Activated T-helper 1 cell treated with anti-CD3 and anti-CD28 coated beads, Interleukin-2, amount 50 U/mL, for 16 hours (primary cell): Measurements from ENCODE around the gene IL12RB1.
A peak's percentile ranks its signal among the peaks of the same experiment; 100 is the strongest.
"Not testable (repeated sequence)": the region's sequence is repeated elsewhere in the genome, so short reads cannot be mapped to it uniquely, and the experiment has no call there.

Experiments
- DNase-seq, 2 donors: peaks; one replicate each; pipeline ENCODE4 v3.0.0-alpha.2; 2020; ENCODE audit warnings: low read depth in 1 of 2, low spot score in 1 of 2

Gene IL12RB1

GRCh38 chr19:18112989-18113478, 26.3 kb upstream of the IL12RB1 start:
- DNase-seq: peak; percentile 56 to 57

- DNase-seq: no peak
Measured at GRCh38 chr19:18110609-18111232, 24.0 kb upstream of the IL12RB1 start.

DNA sequence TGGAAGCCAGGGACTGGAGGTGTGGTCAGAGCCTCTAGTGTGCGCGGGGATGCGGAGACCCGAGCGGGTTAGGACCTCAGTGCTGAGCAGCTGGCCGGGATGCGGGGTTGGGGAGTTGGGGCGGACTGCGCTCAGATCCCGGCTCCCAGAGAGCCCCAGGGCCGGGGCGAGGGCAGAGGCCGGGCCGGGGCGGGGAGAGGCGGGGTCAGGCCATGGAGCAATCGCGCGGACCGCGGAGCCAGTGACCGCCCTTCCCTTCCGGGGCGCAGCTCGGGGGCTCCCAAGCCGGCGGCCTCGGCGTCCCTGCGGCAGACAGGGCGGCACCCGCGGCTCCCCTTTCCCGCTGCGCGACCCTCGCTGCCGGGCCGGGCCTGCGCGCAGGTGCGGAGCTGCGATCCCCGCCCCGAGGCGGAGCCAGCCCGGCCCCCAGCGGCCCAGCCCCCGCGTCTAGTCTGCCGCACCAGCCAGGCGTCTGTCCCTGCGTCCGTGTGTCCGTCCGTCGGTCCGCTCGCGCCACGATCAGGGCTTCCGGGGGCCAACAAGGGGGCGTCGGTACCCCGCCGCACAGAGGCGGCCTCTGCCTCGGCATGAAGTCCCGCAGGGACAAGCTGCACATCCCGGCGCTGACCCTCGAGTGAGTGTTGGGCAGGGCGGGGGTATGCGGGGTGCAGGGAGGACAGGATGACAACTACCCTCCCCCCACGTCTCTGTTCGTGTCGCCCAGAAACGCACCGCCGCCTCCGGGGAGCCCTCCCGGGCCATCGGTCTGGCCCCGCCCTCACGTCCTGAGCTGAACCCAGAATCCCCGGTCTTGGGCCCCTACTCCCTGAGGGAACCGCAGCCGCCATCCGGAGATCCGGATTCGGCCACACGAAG, 23.2 kb upstream of the IL12RB1 start:
- DNase-seq: no peak

GRCh38 chr19:18109341-18109732, 22.6 kb upstream of the IL12RB1 start:
- DNase-seq: no peak

- no peak for DNase-seq
Measured at GRCh38 chr19:18108897-18109296, 22.2 kb upstream of the IL12RB1 start.

DNA sequence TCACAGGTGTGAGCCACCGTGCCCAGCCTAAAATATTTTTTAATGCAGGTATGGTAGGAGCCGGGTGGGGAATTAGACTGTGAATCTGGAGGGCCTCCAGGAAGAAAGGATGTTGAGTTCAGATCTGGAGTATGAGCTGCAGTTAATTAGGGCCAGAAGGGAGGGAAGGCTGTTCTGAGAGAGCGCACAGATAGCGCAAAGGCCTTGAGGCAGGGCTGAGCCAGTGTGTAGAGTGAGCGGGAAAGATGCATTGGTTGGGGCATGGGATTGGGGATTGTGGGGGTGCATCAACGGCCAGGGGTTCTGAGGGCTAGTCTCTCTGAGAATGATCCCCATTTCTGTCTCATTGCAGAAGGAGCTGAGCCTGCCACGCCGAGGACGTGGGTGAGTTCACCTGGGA, 20.5 kb upstream of the IL12RB1 start:
- no peak for DNase-seq

GRCh38 chr19:18105259-18105658, 18.5 kb upstream of the IL12RB1 start:
- not testable (repeated sequence) for DNase-seq

DNA sequence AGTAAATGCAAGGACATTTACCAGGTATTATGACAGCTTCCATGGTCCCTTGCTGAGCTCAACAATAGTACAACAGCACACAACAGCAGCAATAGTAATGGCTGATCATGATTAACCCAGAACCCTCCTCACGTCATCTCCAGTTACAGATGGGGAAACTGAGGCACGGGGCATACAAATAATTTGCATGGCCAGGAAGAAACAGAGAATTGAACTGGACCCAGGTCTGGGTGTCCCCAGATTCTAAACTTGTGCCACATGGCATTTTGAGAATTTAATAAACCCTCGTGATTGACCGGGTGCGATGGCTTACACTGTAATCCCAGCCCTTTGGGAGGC, 18.0 kb upstream of the IL12RB1 start:
- no peak for DNase-seq

DNA sequence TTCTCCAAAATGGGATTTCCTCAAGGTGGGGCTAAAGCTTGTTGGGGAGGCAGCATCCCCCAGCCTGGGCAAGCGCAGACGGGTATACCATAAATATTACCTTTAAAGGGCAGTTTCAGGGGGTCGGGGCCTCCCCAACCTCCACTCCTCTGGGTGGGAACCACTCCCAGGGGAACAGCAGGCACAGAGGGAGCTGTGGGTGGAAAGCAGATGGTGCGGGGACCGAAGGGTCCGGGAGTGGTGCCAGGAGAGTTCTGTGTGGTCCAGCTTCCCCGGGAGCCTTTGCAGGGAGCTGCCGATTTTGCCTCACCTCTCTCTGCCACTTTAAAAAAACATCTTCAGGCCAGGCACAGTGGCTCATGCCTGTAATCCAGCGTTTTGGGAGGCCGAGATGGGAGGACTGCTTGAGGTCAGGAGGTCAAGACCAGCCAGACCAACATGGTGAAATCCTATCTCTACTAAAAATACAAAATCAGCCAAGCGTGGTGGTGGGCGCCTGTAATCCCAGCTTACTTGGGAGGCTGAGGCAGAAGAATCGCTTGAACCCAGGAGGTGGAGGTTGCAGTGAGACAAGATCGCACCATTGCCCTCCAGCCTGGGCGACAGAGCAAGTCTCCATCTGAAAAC, 16.3 kb upstream of the IL12RB1 start:
- DNase-seq: no peak

- no peak for DNase-seq
Measured at GRCh38 chr19:18101268-18101667, 14.5 kb upstream of the IL12RB1 start.

GRCh38 chr19:18100710-18101109, 14.0 kb upstream of the IL12RB1 start:
- DNase-seq: no peak

DNA sequence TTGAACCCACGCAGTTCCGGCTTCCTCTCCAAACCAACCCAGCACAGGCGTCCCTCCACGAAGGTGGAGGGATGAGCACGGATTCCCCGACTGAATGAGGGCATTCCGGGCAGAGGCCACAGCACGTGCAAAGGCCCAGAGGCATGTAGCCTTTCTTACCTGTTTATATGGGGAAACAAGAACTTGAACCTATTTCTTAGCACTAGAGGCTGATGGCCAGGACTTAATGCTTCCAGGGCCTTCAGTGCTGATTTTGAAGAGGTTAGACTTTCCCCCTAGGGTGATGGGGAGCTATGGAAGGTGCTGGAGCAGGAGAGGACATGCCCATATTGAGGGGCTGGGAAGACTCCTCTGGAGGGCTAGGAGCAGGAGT, 12.9 kb upstream of the IL12RB1 start:
- no peak for DNase-seq

DNA sequence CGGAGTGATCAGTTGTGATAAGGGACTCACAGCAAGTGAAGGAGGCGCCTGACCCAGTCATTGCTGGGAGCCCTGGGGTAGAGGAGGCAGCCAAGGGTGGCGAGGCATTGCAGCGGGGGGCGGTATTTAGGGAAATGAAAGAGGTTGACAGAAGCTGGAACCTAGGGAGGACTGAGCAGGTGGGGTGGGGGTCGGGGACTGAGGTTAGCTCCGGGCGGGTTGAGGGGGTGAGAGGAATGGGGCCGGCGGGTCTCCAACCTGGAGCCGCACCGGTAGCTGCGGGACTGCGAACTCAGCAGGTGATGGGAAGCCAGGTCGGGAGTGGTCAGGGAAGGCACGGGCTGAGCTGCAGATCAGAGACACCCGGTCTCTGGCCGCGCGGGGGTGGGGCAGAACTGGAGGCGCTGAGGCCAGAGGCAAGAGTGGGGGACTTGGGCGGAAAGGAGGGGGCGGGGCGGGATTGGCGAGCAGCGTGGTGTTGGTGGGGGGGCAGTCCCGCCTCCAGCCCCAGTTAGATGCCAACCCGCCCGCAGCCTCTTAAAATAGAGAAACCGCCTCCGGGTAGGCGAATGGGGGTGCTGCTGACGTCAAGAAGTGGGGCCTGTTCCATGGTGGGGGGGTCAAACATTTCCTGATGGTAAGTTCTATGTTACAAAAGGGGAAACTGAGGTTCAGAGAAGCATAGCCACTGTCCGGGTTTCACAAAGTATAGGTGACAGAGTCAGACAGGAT, 12.3 kb upstream of the IL12RB1 start:
- no peak for DNase-seq

GRCh38 chr19:18097993-18098890, 11.5 kb upstream of the IL12RB1 start:
- DNase-seq: no peak

GRCh38 chr19:18097217-18097992, 10.7 kb upstream of the IL12RB1 start, which contains the start of gene MAST3:
Gene MAST3, plus strand, starts transcription at chr19:18097778. Its CDS starts 15 bp downstream, at chr19:18097793.
- DNase-seq: peak; percentile 80 to 87

GRCh38 chr19:18096258-18096657, 9.5 kb upstream of the IL12RB1 start:
- DNase-seq: no peak

- DNase-seq: no peak
Measured at GRCh38 chr19:18093439-18094161, 6.9 kb upstream of the IL12RB1 start.

DNA sequence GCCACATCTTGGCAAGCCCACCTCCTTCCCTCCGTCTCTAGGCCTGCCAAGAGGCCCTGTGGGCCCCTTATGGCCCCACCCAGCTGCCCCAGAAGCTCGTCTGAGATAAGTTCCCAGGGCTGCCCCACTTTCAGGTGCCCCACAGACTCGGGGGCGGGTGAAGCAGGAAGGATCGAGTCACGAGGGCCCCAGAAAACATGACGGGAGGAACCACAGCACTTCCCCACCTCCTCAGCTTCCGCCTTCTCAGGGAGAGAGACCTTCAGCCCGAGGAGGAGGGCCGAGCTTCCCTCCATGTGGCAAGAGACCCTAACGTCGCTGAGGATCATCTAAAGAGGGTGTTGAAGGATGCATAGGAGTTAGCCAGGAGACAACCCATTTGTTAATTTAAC, 4.5 kb upstream of the IL12RB1 start:
- peak; percentile 62 to 67 for DNase-seq
